B cell (primary cell): ENCODE measurements around the gene LGALS3. TPM values are rescaled to one million over a fixed set of nuclear protein-coding genes. Genes with fewer than 3 reads are reported as not detected.

Experiments
- ATAC-seq: fragments of 200-7000 bp; cut with Tn5 transposase; one replicate; pipeline ENCODE4 v1.10.0; 2021; ENCODE audit warnings: low read depth, mild to moderate bottlenecking, moderate number of reproducible peaks, moderate library complexity
- CTCF ChIA-PET: fragments of 350-600 bp; sonication (Branson Sonifier 250); formaldehyde crosslinking; loops from one replicate; lab custom pipeline; 2021; ENCODE audit warnings: antibody characterized with exemption, inconsistent platforms; lab: Charles Lee
- POLR2A ChIA-PET: fragments of 350-600 bp; sonication (Branson Sonifier 250); formaldehyde crosslinking; loops from one replicate; lab custom pipeline; 2021; ENCODE audit warnings: antibody characterized with exemption; lab: Charles Lee
- DNase-seq: peaks from one replicate; pipeline ENCODE4 v3.0.0; 2013
- H2AFZ ChIP-seq: 2 replicates; pipeline ENCODE4 v1.6.1; 2012; ENCODE audit warnings: mild to moderate bottlenecking, low read depth, low read length; ENCODE audit not compliant: insufficient read depth, poor library complexity, severe bottlenecking
- H3K27ac ChIP-seq, 2 donors: 1 replicate in 1 of 2; 2 replicates in 1 of 2; pipeline ENCODE4 v1.5.1; 2012 to 2013; ENCODE audit warnings: low read length in 2 of 2, mild to moderate bottlenecking in 2 of 2, moderate library complexity in 1 of 2
- H3K27me3 ChIP-seq, 4 experiments: fragments of 200-600 bp in 1 of 4; sonication (generic) in 1 of 4; replicated peaks in 1 of 4; 1 replicate in 2 of 4; 2 replicates in 2 of 4; pipeline versions ENCODE4 v1.6.1 to v1.7.0; 2013 to 2016; ENCODE audit warnings: low read length in 3 of 4, mild to moderate bottlenecking in 2 of 4, mixed read lengths in 1 of 4, moderate library complexity in 1 of 4; ENCODE audit not compliant: insufficient read depth in 4 of 4, control insufficient read depth in 3 of 4; ENCODE audit errors: control extremely low read depth in 1 of 4
- H3K36me3 ChIP-seq, 2 experiments: replicated peaks in 1 of 2; 1 replicate in 1 of 2; 2 replicates in 1 of 2; pipeline versions ENCODE4 v1.6.1 to v1.7.1; 2013; ENCODE audit warnings: low read length in 1 of 2; ENCODE audit not compliant: insufficient read depth in 2 of 2, control insufficient read depth in 1 of 2; ENCODE audit errors: control extremely low read depth in 1 of 2, extremely low read depth in 1 of 2
- H3K4me1 ChIP-seq, 2 donors: fragments of 200-600 bp in 1 of 2; sonication (generic) in 1 of 2; 1 replicate in 1 of 2; 2 replicates in 1 of 2; pipeline versions ENCODE4 v1.5.1 to v1.6.1; 2013 to 2017; ENCODE audit warnings: low read length in 2 of 2; ENCODE audit not compliant: control insufficient read depth in 2 of 2, insufficient read depth in 2 of 2
- H3K4me2 ChIP-seq: replicated peaks from 2 replicates; pipeline ENCODE3; 2012; ENCODE audit warnings: mild to moderate bottlenecking, low read depth, low read length; ENCODE audit not compliant: poor library complexity, severe bottlenecking
- H3K4me3 ChIP-seq, 5 experiments: fragments of 200-600 bp in 1 of 5; sonication (generic) in 1 of 5; 1 replicate in 3 of 5; 2 replicates in 2 of 5; pipeline versions ENCODE4 v1.5.1 to v1.7.0; 2011 to 2016; ENCODE audit warnings: low read length in 4 of 5, mild to moderate bottlenecking in 4 of 5, low read depth in 2 of 5, control low read depth in 1 of 5, moderate library complexity in 1 of 5; ENCODE audit not compliant: insufficient read depth in 1 of 5; ENCODE audit errors: control extremely low read depth in 1 of 5, extremely low read depth in 1 of 5
- H3K79me2 ChIP-seq: fragments of 200-600 bp; sonication (generic); one replicate; pipeline ENCODE4 v1.6.0; 2016; ENCODE audit warnings: low read length; ENCODE audit not compliant: control insufficient read depth, insufficient read depth
- H3K9ac ChIP-seq: fragments of 200-600 bp; sonication (generic); 2 replicates; pipeline ENCODE4 v1.6.1; 2017; ENCODE audit warnings: mild to moderate bottlenecking, low read length, moderate library complexity
- H3K9me3 ChIP-seq, 3 donors: one replicate each; pipeline versions ENCODE4 v1.6.1 to v1.7.1; 2013; ENCODE audit warnings: low read length in 2 of 3; ENCODE audit not compliant: control insufficient read depth in 2 of 3, insufficient read depth in 1 of 3; ENCODE audit errors: control extremely low read depth in 1 of 3
- H4K20me1 ChIP-seq: 2 replicates; pipeline ENCODE4 v1.6.0; 2012; ENCODE audit warnings: mild to moderate bottlenecking, low read length; ENCODE audit not compliant: insufficient read depth, control insufficient read depth, poor library complexity, severe bottlenecking
- H3K27ac Mint-ChIP-seq: one replicate; pipeline ENCODE4 v1.8.0; 2021; ENCODE audit warnings: mixed read lengths
- H3K27me3 Mint-ChIP-seq: one replicate; pipeline ENCODE4 v1.8.0; 2021; ENCODE audit warnings: mixed read lengths
- H3K4me1 Mint-ChIP-seq: one replicate; pipeline ENCODE4 v1.8.0; 2021; ENCODE audit warnings: mixed read lengths
- H3K4me3 Mint-ChIP-seq: one replicate; pipeline ENCODE4 v1.8.0; 2021; ENCODE audit warnings: mixed read lengths
- H3K9me3 Mint-ChIP-seq: one replicate; pipeline ENCODE4 v1.8.0; 2022; ENCODE audit warnings: mixed read lengths; ENCODE audit not compliant: insufficient read depth
- EZH2 ChIP-seq: IDR thresholded peaks from 2 replicates; pipeline ENCODE4 v1.6.1; 2012; ENCODE audit warnings: borderline replicate concordance, low read depth, mild to moderate bottlenecking, moderate library complexity, low read length; ENCODE audit not compliant: insufficient read depth, poor library complexity, severe bottlenecking
- WGBS: methylation state at CpG from one replicate; pipeline ENCODE4 v1.1.5; 2013; ENCODE audit warnings: missing lambda C conversion rate; ENCODE audit not compliant: insufficient coverage; 5-methylcytosine and 5-hydroxymethylcytosine counted together
- intact Hi-C: fragments of 100-400 bp; cut with micrococcal nuclease; formaldehyde crosslinking; loops from one replicate; pipeline ENCODE4 v1.10.0; 2022
- polyA plus RNA-seq: library from polyadenylated mRNA; depleted of rRNA; stranded (reverse); fragments of >200 nt; gene quantifications from 2 replicates; pipeline ENCODE4 v1.2.3, GENCODE V29; 2012
- total RNA-seq, 2 donors: library from RNA; stranded (reverse); fragments of 120-200 nt in 1 of 2; gene quantifications; 1 replicate in 1 of 2; 2 replicates in 1 of 2; pipeline versions ENCODE4 v1.2.3 to v1.2.4, GENCODE V29; 2013 to 2022
- TF ChIP-seq, protein P1 (sequence below): fragments of 200-600 bp; IDR thresholded peaks from one replicate; pipeline ENCODE4 v1.8.0; 2022; ENCODE audit warnings: antibody characterized with exemption, mild to moderate bottlenecking

LGALS3 gene
- total and polyA plus RNA-seq, 2 donors (not counting 1 experiment from before 2014, with no cell fraction given): 7.0 to 21.1 TPM

DNA sequence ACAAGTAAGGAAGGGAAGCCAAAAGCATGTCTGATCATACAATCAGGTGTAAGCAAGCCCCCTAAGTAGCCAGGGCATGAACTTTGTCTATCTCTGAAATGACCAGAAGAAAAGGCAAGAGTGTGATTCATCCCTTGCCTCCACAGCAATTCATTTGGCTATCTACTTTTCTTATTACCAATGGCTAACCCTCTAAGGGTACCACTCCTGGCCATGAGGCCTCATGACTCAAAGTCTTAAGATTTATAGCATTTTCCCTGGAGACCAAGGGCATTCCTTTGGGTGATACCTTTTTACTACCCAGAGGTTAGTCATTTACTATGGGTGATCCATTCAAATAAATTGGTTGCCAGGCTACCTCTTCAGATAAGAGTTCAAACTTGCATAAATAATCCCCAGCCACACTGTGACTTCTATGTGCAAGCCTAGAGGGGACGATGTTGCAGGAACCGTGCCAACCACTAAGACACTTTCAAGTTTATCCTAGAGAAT is 1.5 kb upstream of the LGALS3 start:
- TF ChIP-seq EZH2: no peak
- Histone ChIP-seq H3K4me2 (no peak overlapping the region), H3K27ac (no peak overlapping the region), H3K9ac (no peak overlapping the region), H2AFZ (no peak overlapping the region), H3K27me3 (peaks cover 0 to 16% (median 3%) of the 10 kb centered on the region in 4 experiments), H4K20me1 (no peaks in the 10 kb centered on the region), H3K4me3 (no peak overlapping the region), H3K79me2 (no peaks in the 10 kb centered on the region), H3K36me3 (no peaks in the 10 kb centered on the region), H3K9me3 (peaks cover 0 to 3% (median 0%) of the 10 kb centered on the region in 3 donors), H3K4me1 (peaks cover 7 to 14% of the 10 kb centered on the region in 2 donors)
- CTCF ChIA-PET: no interaction called here
- Mint-ChIP-seq H3K27me3 (peaks cover 7% of the 10 kb centered on the region), H3K9me3 (no peaks in the 10 kb centered on the region), H3K27ac (no peak overlapping the region), H3K4me1 (peaks cover 15% of the 10 kb centered on the region), H3K4me3 (no peak overlapping the region)
- POLR2A ChIA-PET: no interaction called here
- ATAC-seq (no peak), DNase-seq (no peak)
- 80% methylated on average over 1 of the region's 2 CpGs for WGBS
- intact Hi-C loops: loop anchor here (5.0 kb wide), 1 partner anchor 55 kb away; no protein-coding TSS in a partner anchor

DNA sequence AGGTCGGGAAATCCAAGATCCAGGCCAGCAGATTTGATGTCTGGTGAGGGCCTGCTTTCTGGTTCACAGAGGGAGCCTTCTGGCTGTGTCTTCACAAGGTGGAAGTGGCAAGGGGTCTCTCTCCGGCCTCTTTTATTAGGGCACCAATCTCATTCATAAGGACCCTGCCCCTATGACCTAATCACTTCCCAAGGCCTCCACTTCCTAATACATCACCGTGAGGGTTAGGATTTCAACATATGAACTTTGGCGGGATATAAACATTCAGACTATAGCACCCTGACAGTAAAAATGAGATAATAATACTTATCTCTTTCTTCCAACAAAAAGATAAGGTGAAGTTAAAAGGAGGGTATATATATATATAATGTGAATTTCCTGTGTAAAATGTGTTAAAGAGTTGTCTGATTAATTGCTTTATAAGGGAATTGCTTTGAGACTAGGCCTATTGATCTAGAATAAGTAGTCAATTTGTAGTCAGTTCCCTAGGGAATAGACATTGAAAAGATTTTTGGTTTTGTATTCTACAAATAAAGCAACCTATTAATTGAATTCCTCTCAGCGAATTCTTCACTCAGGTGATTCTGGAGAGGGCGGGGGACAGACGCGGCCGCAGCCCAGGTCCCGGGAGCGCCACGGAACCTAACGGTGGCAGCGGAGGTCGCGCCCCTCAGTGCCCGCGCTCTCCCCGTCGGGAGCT is 516 bp upstream of the LGALS3 start:
- DNase-seq (no peak), ATAC-seq (no peak)
- H3K4me3 Mint-ChIP-seq: peak overlapping the region; percentile 86
- intact Hi-C loops: loop anchor here (1.0 to 5.0 kb wide), 2 partner anchors 35 to 56 kb away; no protein-coding TSS in a partner anchor
- ChIA-PET CTCF (interaction anchor here (1.3 kb wide), 1 partner anchor 31 kb away, joined by 3 read pairs; no protein-coding TSS in a partner anchor), POLR2A (interaction anchor here (0.6 kb wide), 1 partner anchor 39 kb away, joined by 8 read pairs; no protein-coding TSS in a partner anchor)
- Histone ChIP-seq H3K27ac (no peak overlapping the region), H2AFZ (peak overlapping the region; percentile 76), H4K20me1 (no peaks in the 10 kb centered on the region), H3K9ac (peak overlapping the region; percentile 72), H3K4me1 (peaks cover 7 to 14% of the 10 kb centered on the region in 2 donors), H3K4me3 (peak overlapping the region in 3 of 5 experiments; percentile 58 to 73 (median 64)), H3K36me3 (no peaks in the 10 kb centered on the region), H3K27me3 (peaks cover 0 to 16% (median 3%) of the 10 kb centered on the region in 4 experiments), H3K79me2 (no peaks in the 10 kb centered on the region), H3K9me3 (peaks cover 0 to 3% (median 0%) of the 10 kb centered on the region in 3 donors), H3K4me2 (peak overlapping the region; percentile 96)
- peak overlapping the region; percentile 56 for H3K27ac Mint-ChIP-seq
- peaks cover 15% of the 10 kb centered on the region for H3K4me1 Mint-ChIP-seq
- no peaks in the 10 kb centered on the region for H3K9me3 Mint-ChIP-seq
- WGBS: 3% methylated on average over 16 of the region's 20 CpGs
- H3K27me3 Mint-ChIP-seq: peaks cover 3% of the 10 kb centered on the region
- TF ChIP-seq, protein P1, sequence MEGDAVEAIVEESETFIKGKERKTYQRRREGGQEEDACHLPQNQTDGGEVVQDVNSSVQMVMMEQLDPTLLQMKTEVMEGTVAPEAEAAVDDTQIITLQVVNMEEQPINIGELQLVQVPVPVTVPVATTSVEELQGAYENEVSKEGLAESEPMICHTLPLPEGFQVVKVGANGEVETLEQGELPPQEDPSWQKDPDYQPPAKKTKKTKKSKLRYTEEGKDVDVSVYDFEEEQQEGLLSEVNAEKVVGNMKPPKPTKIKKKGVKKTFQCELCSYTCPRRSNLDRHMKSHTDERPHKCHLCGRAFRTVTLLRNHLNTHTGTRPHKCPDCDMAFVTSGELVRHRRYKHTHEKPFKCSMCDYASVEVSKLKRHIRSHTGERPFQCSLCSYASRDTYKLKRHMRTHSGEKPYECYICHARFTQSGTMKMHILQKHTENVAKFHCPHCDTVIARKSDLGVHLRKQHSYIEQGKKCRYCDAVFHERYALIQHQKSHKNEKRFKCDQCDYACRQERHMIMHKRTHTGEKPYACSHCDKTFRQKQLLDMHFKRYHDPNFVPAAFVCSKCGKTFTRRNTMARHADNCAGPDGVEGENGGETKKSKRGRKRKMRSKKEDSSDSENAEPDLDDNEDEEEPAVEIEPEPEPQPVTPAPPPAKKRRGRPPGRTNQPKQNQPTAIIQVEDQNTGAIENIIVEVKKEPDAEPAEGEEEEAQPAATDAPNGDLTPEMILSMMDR: no peak
- TF ChIP-seq EZH2: no peak
